HepG2 (cell line): Measurements from ENCODE around the gene PEX3.

ENCODE experiments used
- ATF3 ChIP-seq: sonication (generic); formaldehyde crosslinking; IDR thresholded peaks from 2 replicates; pipeline ENCODE4 v1.4.0; 2020; ENCODE audit warnings: missing genetic modification reagents
- CEBPB ChIP-seq: IDR thresholded peaks from 2 replicates; pipeline ENCODE4 v1.6.1; 2011; ENCODE audit warnings: low read depth, low read length, improper control_type of control experiment, borderline replicate concordance
- CREM ChIP-seq, 2 experiments: sonication (generic) in 1 of 2; formaldehyde crosslinking in 1 of 2; IDR thresholded peaks; 2 replicates each; pipeline versions ENCODE4 v1.4.0 to v1.6.1; 2016 to 2020; ENCODE audit warnings: antibody characterized with exemption in 1 of 2, mild to moderate bottlenecking in 1 of 2, missing genetic modification reagents in 1 of 2
- CTCF ChIP-seq: sonication (generic); formaldehyde crosslinking; IDR thresholded peaks from 2 replicates; pipeline ENCODE4 v1.5.0; 2020; ENCODE audit warnings: mild to moderate bottlenecking, missing genetic modification reagents, moderate library complexity
- EP300 ChIP-seq, 3 experiments: sonication (generic) in 1 of 3; formaldehyde crosslinking in 1 of 3; IDR thresholded peaks; 2 replicates each; pipeline versions ENCODE4 v1.5.1 to v1.6.1; 2011 to 2020; ENCODE audit warnings: low read depth in 2 of 3, low read length in 2 of 3, borderline replicate concordance in 1 of 3, improper control_type of control experiment in 1 of 3, mild to moderate bottlenecking in 1 of 3, missing genetic modification reagents in 1 of 3, moderate library complexity in 1 of 3
- XBP1 ChIP-seq: sonication (generic); formaldehyde crosslinking; IDR thresholded peaks from 2 replicates; pipeline ENCODE4 v1.5.0; 2020; ENCODE audit warnings: missing genetic modification reagents
- ZNF124 ChIP-seq: sonication (generic); formaldehyde crosslinking; IDR thresholded peaks from 2 replicates; pipeline ENCODE4 v1.4.0; 2020; ENCODE audit warnings: missing genetic modification reagents
- ZNF224 ChIP-seq: sonication (generic); formaldehyde crosslinking; IDR thresholded peaks from 2 replicates; pipeline ENCODE4 v1.5.0; 2020; ENCODE audit warnings: mild to moderate bottlenecking, missing genetic modification reagents
- ZNF558 ChIP-seq: sonication (generic); formaldehyde crosslinking; IDR thresholded peaks from 2 replicates; pipeline ENCODE4 v1.9.0; 2022; ENCODE audit warnings: mild to moderate bottlenecking, missing genetic modification reagents, borderline replicate concordance

- TF ChIP-seq ZNF224 (CRISPR knock-in tag), result no peak
- TF ChIP-seq ATF3 (CRISPR knock-in tag), result no peak
- TF ChIP-seq CTCF, result no peak
- TF ChIP-seq CREM (IDR thresholded peaks at IDR 0.05), result no peak
- TF ChIP-seq CREM (CRISPR knock-in tag; IDR thresholded peaks at IDR 0.05), result no peak
- TF ChIP-seq CEBPB, result no peak
- no peak for TF ChIP-seq ZNF124
- no peak for TF ChIP-seq EP300 (IDR thresholded peaks at IDR 0.05; ENCODE audit: low read depth in 2 of 2, low read length in 2 of 2)
- TF ChIP-seq EP300 (CRISPR knock-in tag; IDR thresholded peaks at IDR 0.05; ENCODE audit: borderline replicate concordance), result no peak
- TF ChIP-seq XBP1 (CRISPR knock-in tag), result no peak
- no peak for TF ChIP-seq ZNF558 (CRISPR knock-in tag)
Measured at GRCh38 chr6:143485967-143486366, 35.4 kb downstream of the PEX3 start.
